GM21619 (cell line): ENCODE results near the gene DHRS3.
"Not testable (repeated sequence)": the region's sequence is repeated elsewhere in the genome, so short reads cannot be mapped to it uniquely, and the experiment has no call there.

Experiments used
- ATAC-seq: cut with Tn5 transposase; IDR thresholded peaks from one replicate; pipeline ENCODE4 v1.9.1; 2021; ENCODE audit not compliant: unreplicated experiment

DHRS3 gene

DNA sequence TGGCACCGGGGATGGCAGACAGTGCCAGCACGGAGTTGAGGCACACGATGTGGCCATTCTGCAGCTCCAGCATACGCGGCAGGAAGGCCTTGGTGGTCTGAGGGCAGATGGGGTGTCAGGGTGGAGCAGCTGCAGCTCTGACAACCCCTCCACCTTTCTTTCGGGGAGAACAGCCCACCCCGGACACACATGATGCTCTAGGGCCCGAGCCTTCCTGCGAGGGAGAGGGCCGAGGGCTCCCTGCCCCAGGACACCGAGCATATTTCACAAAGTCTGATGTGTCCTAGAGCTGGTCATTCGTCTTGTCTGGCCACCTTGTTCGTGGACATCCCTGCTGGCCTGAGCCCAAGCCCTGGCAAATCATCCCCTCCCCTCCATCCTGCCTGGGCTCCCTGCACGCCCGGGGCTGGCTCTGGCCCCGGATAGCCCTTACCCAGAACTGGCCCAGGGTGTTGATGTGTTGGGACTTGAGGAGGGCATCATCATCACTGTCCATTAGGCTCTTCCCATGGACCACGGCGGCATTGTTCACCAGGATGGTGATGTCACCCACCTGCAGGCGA is 39.1 kb downstream of the DHRS3 start:
- ATAC-seq = no peak

DNA sequence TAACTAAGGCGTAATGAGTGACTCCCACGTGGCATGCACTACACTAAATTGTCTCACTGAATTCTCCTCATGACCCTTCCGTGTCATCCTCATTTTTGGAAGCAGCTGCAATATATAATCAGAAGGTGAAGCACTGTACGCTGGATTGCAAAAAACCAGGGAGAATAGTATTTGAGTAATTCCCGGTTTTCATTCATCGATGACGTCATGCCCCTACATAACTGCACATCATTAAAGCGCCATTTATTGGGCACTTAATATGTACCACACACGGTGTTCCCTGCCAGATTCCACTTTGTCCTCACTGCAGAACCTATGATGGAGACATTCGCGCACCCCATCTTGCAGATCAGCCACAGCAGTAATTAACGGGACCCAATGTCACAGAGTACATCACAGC is 41.0 kb downstream of the DHRS3 start:
- no peak for ATAC-seq

DNA sequence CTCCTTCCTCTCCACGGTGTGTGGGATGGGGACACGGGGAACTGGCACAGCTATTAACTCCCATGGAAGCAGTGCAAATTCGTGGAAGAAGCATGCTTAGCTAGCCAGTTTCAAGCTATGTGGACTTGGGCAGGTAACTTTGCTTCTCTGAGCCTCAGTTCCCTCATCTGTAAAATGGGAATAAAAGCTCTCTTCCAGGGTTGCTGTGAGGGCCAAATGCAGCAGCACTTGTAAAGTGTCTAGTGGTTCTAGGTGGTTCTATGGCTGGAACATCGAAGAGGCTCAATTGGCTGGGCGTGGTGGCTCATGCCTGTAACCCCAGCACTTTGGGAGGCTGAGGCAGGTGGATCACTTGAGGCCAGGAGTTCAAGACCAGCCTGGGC is 43.3 kb downstream of the DHRS3 start:
- no peak for ATAC-seq

DNA sequence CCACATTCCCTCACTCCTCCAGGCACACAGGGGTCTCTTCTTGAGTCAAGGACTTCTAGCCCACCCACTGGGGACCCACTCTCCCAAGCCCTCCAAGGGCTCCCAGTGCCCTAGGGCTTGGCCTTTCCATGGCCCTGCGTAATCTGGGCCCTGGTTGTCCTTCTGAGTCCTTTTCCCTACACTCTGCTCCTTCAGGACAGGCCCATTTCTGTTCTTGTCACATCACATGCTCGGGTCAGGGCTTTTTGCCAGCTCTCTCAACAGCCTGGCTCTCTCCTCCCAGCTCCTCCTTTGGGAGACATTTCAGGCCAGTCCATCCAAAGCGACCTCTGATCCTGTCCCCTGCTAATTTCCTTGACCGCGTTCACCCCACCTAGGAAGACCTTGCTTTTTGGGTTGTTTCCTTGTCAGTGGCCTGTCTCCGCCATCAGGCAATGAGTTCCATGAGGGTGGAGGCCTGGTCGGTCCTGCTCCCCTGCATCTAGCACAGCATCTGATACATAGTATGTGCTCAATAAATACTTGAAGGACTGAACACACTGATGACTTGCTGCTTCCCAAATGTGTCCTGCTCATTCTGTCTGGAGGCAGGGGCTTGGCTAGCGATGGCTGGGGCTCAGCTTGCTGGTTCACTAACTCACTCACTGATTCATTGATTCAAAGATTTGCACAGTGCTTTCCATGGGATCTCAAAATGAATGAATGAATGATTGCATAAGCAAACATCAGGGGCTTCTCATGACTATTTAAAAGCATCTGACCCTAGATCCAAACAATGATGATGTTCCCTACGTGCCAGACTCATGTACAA is 44.8 kb downstream of the DHRS3 start:
- no peak for ATAC-seq

DNA sequence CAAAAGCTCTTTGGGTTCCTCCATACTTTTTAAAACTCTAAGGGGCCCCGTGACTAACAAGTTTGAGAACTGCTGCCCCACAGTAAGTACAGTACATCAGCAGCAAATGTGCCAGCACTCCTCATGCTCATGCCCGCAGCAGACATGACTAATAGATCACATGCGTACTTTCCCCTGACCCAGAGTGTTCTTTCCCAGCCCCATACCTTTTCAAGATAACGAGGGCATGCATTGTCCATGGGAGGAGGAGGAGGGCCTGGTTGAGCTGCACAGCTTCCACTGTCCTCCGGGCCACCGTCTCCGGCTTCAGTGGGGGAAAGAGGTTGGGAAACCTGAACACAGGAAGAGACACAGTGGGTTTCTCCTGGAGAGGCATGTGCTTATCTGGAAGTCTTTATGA is 45.5 kb downstream of the DHRS3 start:
- ATAC-seq = no peak

DNA sequence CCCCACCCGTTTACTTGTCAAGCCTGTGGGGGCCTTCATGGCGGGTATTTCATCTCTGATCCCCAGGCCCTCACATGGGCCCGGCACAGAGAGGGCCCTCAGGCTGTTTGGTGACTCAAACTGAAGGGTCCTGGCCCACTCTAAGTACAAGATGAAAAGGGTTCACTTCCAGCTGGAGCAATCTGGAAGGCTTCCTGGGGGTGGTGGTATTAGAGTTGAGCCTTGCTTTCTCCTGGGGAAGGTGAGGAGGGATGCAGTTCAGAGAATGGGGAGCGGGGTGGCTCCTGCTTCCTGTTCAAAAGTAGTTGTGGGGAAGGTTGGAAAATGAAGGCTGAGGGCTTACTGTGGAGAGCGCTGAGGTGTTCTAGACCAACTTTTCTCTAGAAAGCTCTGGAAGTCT is 47.7 kb downstream of the DHRS3 start:
- ATAC-seq = no peak

DNA sequence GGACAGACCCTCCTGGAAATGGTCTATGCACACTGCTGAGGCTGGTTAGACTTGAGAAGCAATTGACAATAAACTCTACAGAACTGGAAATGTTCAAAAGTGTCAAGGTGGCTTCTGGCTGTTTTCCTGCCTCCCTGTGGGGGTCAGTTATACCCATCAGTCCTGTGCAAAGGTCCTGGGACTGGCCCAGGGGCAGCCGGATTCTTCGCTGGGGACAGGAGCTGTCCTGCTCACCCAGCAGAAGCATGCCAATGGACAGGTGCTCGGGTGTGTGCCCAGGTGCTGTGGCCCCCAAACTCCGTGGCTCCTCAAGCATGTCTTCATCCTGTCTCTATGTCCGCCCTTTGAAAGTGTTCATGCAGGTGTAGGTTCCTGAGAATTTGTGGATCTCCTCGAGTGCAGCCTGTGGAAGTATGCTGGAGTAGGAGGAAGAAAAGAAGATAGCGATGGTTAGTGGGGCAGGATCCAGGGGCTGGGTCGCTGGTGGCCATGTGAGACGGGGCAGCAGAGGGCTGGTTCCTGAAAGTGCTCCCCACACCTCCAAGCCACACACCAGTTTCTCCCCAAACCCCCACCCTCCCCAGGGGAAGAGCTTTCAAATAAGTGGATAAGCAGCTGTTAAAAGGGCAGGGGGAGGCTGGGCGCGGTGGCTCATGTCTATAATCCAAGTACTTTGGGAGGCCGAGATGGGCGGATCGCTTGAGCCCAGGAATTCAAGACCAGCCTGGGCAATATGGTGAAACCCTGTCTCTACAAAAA is 49.8 kb downstream of the DHRS3 start:
- no peak for ATAC-seq

DNA sequence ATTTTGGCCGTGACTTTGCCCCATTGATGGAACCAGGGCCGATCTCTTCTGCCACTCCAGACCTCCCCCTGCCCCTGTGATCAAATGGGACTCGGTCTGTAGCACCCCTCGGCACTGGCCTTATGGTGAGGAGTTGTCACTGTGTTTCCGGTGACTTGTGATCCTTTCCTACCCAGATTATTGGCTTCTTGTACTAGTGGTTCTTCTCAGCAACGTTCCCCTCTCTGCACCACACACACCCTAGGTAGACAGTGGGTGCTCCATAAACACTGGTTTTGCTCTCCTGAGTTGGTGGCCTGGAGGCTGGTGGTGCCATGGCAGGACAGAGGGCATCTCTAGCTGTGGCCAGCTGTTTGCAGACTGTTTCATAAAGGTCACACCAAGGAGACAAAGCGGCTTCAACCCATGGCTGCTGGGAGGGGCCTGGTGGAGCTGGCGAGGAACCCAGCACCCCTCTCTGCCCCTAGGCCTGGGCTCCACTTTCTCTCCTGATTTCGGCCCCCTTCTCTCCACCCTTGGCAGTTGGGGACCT is 50.7 kb downstream of the DHRS3 start:
- ATAC-seq = no peak

DNA sequence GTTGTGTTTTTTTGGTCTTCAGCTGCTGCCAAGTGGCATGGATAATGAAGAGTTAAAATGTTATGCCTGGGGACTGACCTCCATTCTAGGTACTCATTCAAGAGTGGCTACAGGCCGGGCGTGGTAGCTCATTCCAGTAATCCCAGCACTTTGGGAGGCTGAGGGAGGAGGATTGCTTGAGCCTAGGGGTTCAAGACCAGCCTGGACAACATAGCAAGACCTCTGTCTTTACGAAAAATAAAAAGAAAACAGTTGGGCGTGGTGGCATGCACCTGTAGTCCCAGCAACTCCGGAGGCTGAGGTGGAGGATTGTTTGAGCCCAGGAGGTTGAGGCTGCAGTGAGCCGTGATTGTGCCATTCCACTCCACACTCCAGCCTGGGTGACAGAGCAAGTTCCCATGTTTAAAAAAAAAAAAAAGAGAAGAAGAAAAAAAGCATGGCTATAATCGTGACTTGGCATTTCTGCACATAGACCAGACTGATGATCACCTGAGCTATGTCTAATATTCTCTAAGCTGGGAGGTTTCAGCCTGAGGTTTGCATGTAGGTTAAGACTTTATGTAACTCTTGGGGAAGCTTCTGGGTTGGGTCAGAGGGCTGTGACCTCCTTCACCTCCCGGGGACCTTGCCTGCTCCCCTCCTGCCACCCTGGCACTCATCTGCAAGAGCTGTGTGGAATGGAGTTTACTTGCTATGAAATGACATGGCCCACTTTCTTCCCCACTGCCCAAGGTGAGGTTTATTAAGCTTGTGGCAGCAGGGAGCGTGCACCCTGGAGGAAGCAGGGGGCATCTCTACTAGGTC is 51.3 kb downstream of the DHRS3 start:
- no peak for ATAC-seq

DNA sequence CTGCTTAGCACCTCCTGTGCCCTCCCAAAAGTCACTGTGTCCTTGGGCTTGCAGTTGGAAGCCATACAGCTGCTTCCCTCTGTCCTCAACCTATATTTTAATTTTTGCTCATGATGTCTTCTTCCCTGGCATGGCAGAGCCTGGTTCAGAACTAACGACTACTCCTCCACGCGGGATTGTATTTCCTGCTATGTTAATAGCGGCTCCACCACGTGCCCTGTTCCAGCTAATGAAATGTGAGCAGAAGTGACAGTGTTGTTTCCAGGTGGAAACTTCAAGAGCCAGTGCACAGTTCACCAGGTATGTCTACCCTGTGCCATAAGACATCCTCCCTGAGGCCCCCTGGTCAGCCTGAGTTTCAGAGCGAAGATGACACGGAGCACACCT is 52.1 kb downstream of the DHRS3 start:
- no peak for ATAC-seq

DNA sequence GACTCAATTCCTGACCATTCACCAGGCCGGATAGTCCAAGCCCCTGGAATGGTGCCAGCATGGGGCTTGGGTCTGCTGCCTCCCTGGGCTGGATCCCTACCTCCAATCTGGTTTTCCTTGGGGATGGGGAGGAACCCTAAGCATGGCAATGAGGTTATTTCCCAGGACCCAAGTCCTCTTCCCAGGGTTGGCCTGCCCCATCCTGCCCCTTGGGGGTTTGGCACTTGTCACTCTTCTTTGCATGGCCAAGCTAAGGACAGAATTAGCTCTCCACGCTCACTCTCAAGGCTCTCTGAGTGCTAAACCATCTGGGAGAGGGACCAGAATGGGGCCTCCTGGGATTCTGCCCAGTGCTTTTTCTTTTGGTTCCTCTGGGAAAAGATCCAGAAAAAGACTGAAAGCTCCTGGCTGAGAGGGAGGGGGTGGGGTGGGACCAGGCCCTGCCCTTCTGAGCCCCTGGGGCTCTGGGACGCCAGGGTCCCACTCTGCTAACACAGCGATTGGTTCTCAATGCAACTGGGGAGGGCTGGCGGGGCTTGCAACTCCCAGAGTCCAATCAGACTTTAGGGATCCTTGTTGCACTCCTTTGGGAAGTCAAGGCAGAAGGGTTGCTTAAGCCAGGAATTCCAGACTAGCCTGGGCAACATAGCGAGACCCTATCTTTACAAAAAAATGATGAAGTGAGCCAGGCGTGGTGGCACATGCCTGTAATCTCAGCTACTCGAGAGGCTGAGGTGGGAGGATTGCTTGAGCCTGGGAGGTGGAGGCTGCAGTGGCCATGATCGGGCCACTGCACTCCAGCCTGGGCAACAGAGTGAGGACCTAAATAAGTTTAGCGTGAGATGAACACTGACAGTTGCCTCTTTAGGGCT is 52.7 kb downstream of the DHRS3 start:
- ATAC-seq = no peak

DNA sequence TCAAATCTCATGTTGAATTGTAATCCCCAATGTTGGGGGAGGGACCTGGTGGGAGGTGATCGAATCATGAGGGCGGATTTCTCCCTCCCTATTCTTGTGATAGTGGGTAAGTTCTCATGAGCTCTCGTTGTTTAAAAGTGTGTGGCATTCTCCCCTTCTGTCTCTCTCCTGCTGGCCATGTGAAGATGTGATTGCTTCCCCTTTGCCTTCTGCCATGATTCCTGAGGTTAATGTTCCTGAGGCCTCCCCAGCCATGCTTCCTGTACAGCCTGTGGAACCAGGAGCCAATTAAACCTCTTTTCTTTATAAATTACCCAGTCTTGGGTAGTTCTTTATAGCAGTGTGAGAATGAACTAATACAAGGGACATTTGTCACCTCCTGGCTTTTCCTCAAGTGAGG is 53.8 kb downstream of the DHRS3 start:
- not testable (repeated sequence) for ATAC-seq

DNA sequence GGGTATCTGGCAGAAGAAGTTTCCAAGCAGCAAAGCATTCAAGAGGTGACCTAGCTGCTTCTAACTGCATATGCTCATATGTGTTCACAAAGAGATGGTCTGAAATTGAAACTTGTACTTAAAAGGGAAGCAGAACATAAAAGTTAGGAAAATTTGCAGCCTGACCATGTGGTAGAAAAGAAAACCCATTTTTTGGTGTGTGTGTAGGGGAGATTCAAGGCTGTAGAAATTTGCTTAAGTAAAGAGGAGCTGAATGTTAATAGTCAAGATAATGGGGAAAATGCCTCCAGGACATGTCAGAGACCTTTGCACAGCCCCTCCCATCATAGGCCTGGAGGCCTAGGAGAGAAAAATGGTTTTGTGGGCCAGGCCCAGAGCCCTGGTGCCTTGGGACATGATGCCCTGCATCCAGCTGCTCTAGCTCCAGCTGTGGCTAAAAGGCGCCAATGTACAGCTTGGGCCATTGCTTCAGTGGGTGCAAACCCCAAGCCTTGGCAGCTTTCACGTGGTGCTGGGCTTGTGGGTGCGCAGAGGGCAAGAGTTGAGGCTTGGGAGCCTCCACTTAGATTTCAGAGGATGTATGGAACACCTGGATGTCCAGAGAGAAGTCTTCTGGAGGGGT is 54.9 kb downstream of the DHRS3 start:
- ATAC-seq = no peak

DNA sequence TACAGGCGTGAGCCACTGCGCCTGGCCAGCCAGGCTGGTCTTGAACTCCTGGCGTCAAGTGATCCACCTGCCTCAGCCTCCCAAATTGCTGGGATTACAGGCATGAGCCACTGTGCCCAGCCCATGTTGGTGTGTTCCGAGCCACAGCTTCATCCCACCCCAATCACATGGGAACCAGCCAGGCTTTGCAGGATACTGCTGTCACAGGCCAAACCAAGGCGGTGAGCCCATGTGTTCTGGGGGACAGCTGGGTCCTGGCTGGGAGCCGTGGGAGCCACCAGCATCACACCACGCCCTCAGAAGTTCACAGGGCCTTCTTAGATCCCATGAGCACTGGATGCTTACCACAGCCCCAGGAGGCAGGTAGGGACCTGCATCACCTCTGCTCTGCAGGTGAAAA is 56.9 kb downstream of the DHRS3 start:
- no peak for ATAC-seq

DNA sequence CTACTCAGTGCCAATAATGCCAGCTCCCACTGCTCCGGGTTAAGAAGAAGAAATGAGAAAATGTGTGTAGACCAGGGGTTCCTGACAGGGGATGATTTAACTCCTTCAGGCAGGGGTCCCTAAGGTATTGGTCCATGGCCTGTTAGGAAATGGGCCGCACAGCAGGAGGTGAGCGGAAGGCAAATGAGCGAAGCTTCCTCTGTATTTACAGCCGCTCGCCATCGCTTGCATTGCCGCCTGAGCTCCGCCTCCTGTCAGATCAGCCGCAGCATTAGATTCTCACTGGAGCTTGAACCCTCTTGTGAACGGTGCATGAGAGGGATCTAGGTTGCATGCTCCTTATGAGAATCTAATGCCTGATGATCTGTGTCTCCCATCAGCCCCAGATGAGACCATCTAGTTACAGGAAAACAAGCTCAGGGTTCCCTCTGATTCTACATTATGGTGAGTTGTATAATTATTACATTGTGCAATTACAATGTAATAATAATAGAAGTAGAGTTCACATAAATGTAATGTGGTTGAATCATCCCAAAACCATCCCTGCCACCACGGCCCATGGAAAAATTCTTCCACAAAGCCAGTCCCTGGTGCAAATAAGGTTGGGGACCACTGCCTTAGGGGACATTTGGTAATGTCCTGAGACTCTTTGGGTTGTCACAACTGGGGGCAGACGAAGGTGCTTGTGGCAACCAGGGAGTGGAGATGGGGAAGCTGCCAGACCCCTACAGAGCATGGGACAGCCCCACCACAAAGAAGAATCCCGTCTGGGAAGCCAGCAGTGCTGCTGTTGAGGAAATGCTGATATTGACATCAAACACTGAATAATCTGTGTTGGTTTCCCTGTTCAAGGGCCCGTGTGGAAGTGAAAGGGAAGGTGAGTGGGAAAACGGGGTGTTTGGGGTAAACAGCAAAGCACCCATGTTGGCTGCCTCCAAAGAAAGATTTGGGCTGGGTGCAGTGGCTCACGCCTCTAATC is 60.8 kb downstream of the DHRS3 start:
- ATAC-seq = no peak

DNA sequence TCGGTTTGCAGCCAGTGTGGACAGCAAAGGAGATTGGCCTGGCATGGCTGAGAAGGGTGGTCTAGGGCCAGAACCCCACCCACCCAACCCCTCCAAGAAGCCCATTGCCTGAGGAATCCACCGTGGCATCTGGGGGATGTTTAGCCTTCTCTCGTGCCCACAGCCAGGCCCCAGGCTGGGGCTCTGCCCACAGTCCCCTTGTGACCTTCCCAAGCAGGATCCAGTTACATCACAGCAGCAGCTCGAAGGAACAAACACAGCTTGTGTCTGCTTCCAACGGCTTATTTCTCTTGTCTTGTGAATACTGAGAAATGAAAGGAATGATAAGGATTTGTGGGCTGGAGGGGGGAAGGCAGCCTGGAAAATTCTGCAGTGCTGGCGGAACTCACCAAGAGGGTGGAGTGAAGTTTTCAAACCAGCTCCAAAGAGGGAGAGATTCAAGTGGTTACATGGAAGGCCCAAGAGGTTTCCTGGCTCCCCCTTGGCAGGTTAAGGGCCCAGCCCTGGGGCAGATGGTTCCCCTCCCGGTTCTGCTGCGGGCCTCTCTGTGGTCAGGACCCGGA is 61.6 kb downstream of the DHRS3 start:
- no peak for ATAC-seq

DNA sequence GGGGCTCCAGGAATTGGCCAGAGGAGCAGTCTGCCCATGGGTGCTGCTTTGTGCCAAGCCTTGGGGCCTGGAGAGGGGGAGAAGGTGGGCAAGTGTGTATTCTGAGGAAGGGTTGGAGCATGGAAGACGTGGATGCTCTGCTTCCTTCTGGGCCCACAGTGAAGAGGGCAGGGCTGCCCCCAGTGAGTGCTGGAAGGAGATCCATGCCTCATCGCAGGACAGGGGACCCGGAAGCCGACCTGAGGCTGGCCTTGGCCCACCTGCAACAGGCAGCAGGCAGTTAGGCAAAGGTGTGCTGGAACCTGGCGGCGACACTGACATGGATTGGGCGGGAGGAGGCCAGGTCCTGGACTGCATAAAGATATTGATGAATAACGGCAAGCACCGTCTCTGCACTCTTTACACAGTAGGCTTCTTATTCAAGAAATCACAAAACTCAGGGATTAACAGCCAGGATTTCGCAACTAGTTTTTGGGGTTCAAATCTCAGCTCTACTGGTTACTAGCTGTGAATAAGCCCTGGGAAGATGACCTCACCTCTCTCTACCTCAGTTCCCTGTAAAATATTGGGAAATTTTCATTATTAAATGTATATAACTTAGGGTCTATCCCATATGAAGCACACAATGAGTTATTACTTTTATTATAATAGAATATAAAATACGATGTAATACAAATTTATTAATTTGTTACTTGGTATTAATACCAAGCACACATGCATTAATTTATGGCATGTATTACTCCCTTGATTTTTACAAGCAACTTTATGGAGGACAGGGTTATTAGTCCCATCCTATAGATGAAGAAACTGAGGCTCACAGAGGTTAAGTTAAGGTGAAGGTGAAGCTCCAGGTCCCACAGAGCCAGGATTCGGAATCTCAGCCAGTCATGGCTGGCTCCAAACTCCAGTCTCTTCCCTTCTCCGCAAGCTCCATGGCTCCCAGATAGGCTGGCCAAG is 62.3 kb downstream of the DHRS3 start:
- no peak for ATAC-seq
